K562 (cell line): ENCODE data around the gene NEK3. TPM values are rescaled to one million over a fixed set of nuclear protein-coding genes. Genes with fewer than 3 reads are reported as not detected.
"Not testable (repeated sequence)": the region's sequence is repeated elsewhere in the genome, so short reads cannot be mapped to it uniquely, and the experiment has no call there.

Experiments
- ATAC-seq: fragments of 200-7000 bp; cut with Tn5 transposase; 3 replicates; pipeline ENCODE4 v1.9.1; 2020; ENCODE audit warnings: moderate library complexity
- BruUV-seq: library from RNA; stranded (reverse); fragments of 400-500 nt; replicated peaks from 2 replicates; lab custom pipeline; 2021; lab: Mats Ljungman, UMichigan
- CTCF ChIA-PET: fragments of 300-600 bp; formaldehyde crosslinking; extraction: SDS; loops from one replicate; lab custom pipeline; 2021; ENCODE audit warnings: low intra/inter-chr PET ratio; lab: Yijun Ruan, JAX
- POLR2A ChIA-PET: fragments of 300-600, 350-650 bp; sonication (Branson Sonifier 250); formaldehyde crosslinking; extraction: SDS; loops from one replicate; lab custom pipeline; 2021; ENCODE audit warnings: antibody characterized with exemption, inconsistent platforms; lab: Yijun Ruan, JAX
- DNase-seq, 4 experiments: peaks; one replicate each; pipeline versions ENCODE4 v3.0.0 to v3.0.0-alpha.2; 2011 to 2018; ENCODE audit warnings: low spot score in 3 of 4, mixed read lengths in 3 of 4; ENCODE audit errors: extremely low read depth in 1 of 4
- FAIRE-seq: peaks from 2 replicates; lab custom pipeline; 2011; peaks lifted over from hg19 to GRCh38; lab: Jason Lieb, UNC
- H2AFZ ChIP-seq: 2 replicates; pipeline ENCODE4 v1.6.0; 2011; ENCODE audit warnings: low read depth, low read length, control low read depth, inconsistent platforms
- H3K27ac ChIP-seq: fragments of 200-600 bp; 3 replicates; pipeline ENCODE4 v1.8.0; 2011; ENCODE audit warnings: low read depth, mild to moderate bottlenecking, control low read depth, inconsistent platforms, low read length, moderate library complexity, mixed read lengths; ENCODE audit errors: extremely low read depth
- H3K27me3 ChIP-seq, 2 experiments: fragments of 300-600 bp in 1 of 2; 2 replicates in 1 of 2; 3 replicates in 1 of 2; pipeline versions ENCODE4 v1.6.0 to v1.8.0; 2011; ENCODE audit warnings: inconsistent platforms in 2 of 2, low read length in 2 of 2, mild to moderate bottlenecking in 1 of 2, mixed read lengths in 1 of 2, moderate library complexity in 1 of 2; ENCODE audit not compliant: control insufficient read depth in 2 of 2, insufficient read depth in 2 of 2
- H3K36me3 ChIP-seq: fragments of 300-600 bp; 3 replicates; pipeline ENCODE4 v1.8.0; 2011; ENCODE audit warnings: mild to moderate bottlenecking, low read length, inconsistent platforms; ENCODE audit not compliant: control insufficient read depth, insufficient read depth
- H3K4me1 ChIP-seq, 2 experiments: fragments of 200-600 bp in 1 of 2; replicated peaks in 1 of 2; 2 replicates in 1 of 2; 3 replicates in 1 of 2; pipeline versions ENCODE4 v1.5.1 to v1.8.0; 2011; ENCODE audit warnings: inconsistent platforms in 2 of 2, low read length in 2 of 2, mild to moderate bottlenecking in 1 of 2, mixed read lengths in 1 of 2, moderate library complexity in 1 of 2; ENCODE audit not compliant: control insufficient read depth in 2 of 2, insufficient read depth in 2 of 2
- H3K4me2 ChIP-seq: 2 replicates; pipeline ENCODE4 v1.6.1; 2011; ENCODE audit warnings: low read length, control low read depth, inconsistent platforms, mixed read lengths; ENCODE audit not compliant: insufficient read depth
- H3K4me3 ChIP-seq: fragments of 200-600 bp; sonication (generic), shearing (Covaris generic); 2 replicates; pipeline ENCODE4 v1.5.1; 2016; ENCODE audit warnings: control low read depth, inconsistent platforms
- H3K79me2 ChIP-seq: fragments of 200-600 bp; 3 replicates; pipeline ENCODE4 v1.8.0; 2011; ENCODE audit warnings: low read length, inconsistent platforms; ENCODE audit not compliant: control insufficient read depth, insufficient read depth
- H3K9ac ChIP-seq, 2 experiments: 2 replicates each; pipeline versions ENCODE4 v1.6.0 to v1.6.1; 2011; ENCODE audit warnings: low read depth in 2 of 2, low read length in 2 of 2, control low read depth in 1 of 2, inconsistent platforms in 1 of 2, mild to moderate bottlenecking in 1 of 2, mixed read lengths in 1 of 2; ENCODE audit not compliant: insufficient read depth in 1 of 2
- H3K9me1 ChIP-seq: one replicate; pipeline ENCODE4 v1.6.0; 2011; ENCODE audit warnings: inconsistent platforms, mild to moderate bottlenecking, low read length, moderate library complexity; ENCODE audit not compliant: control insufficient read depth, insufficient read depth
- H3K9me3 ChIP-seq: replicated peaks from 2 replicates; pipeline ENCODE4 v1.5.1; 2011; ENCODE audit warnings: low read depth, low read length, inconsistent platforms; ENCODE audit not compliant: control insufficient read depth, insufficient read depth
- H4K20me1 ChIP-seq: replicated peaks from 2 replicates; pipeline ENCODE4 v1.6.1; 2011; ENCODE audit warnings: low read length, inconsistent platforms, mixed read lengths; ENCODE audit not compliant: control insufficient read depth, insufficient read depth
- ILK ChIP-seq: fragments of 450-650 bp; IDR thresholded peaks from 2 replicates; pipeline ENCODE4 v1.6.1; 2016; ENCODE audit warnings: missing genetic modification characterization, low read depth, mild to moderate bottlenecking, missing compliant biosample characterization, moderate library complexity, borderline replicate concordance
- MEIS2 ChIP-seq: fragments of 450-650 bp; IDR thresholded peaks from 2 replicates; pipeline ENCODE4 v1.6.1; 2014; ENCODE audit warnings: mild to moderate bottlenecking; ENCODE audit not compliant: partially characterized antibody
- RB1 ChIP-seq: fragments of 450-650 bp; IDR thresholded peaks from 2 replicates; pipeline ENCODE4 v1.6.1; 2017; ENCODE audit warnings: low read depth, mild to moderate bottlenecking
- ZNF644 ChIP-seq: fragments of 200-800 bp; sonication (Bioruptor generic); IDR thresholded peaks from 2 replicates; pipeline ENCODE4 v1.6.1; 2016; ENCODE audit warnings: low read depth, missing genetic modification characterization, missing compliant biosample characterization
- WGBS: fragments of 100-300 bp; shearing (Covaris generic); methylation state at CpG from one replicate; pipeline ENCODE4 v1.1.6; 2016; ENCODE audit warnings: low coverage, mixed read lengths; ENCODE audit not compliant: insufficient coverage; ENCODE audit errors: missing lambda C conversion rate; 5-methylcytosine and 5-hydroxymethylcytosine counted together
- in situ Hi-C: fragments of 300-500 bp; cut with MboI; formaldehyde crosslinking; loops from 4 replicates; pipeline ENCODE4 v1.15.0; 2018; ENCODE audit warnings: inconsistent platforms, mixed read lengths
- intact Hi-C: fragments of 100-400 bp; cut with micrococcal nuclease; formaldehyde crosslinking; loops from 2 replicates; pipeline ENCODE4 v1.14.2; 2022
- polyA plus RNA-seq, 8 experiments: library from polyadenylated mRNA; depleted of rRNA in 4 of 8; stranded (reverse) in 5 of 8; unstranded in 3 of 8; fragments of >200 nt; fragmentation: Nextera tagmentation in 2 of 8; fragmentation: Illumina TruSeq in 1 of 8; extraction: Ambion mirVana in 2 of 8; extraction: Trizol in 1 of 8; gene quantifications; 2 replicates each; pipeline versions ENCODE4 v1.2.1 to v1.2.3, GENCODE V29; 2011 to 2014; ENCODE audit warnings: inconsistent platforms in 1 of 8, missing spikeins in 1 of 8
- total RNA-seq, 7 experiments: library from RNA; depleted of rRNA in 6 of 7; stranded (reverse); fragments of >200 nt in 6 of 7; fragmentation: Illumina TruSeq in 2 of 7; extraction: Trizol in 2 of 7; gene quantifications; 2 replicates each; pipeline versions ENCODE4 v1.2.1 to v1.2.3, GENCODE V29; 2011 to 2021; ENCODE audit warnings: low replicate concordance in 1 of 7
- TF ChIP-seq, protein P1 (sequence below): sonication (generic); formaldehyde crosslinking; IDR thresholded peaks from 2 replicates; pipeline ENCODE4 v1.8.1; 2023; ENCODE audit warnings: mild to moderate bottlenecking, missing genetic modification reagents
- TF ChIP-seq, protein P2 (sequence below): sonication (generic); formaldehyde crosslinking; IDR thresholded peaks from 2 replicates; pipeline ENCODE4 v1.9.0; 2022; ENCODE audit warnings: mild to moderate bottlenecking, missing genetic modification reagents
- TF ChIP-seq, protein P3 (sequence below), 3 experiments: fragments of 200-800 bp in 1 of 3; fragments of 250-450 bp in 1 of 3; fragments of 450-650 bp in 1 of 3; sonication (Bioruptor Pico) in 1 of 3; sonication (Bioruptor generic) in 1 of 3; formaldehyde crosslinking in 1 of 3; IDR thresholded peaks; 2 replicates each; pipeline versions ENCODE4 v1.6.1 to v1.8.0; 2016 to 2022; ENCODE audit warnings: mild to moderate bottlenecking in 2 of 3, missing genetic modification characterization in 2 of 3, missing compliant biosample characterization in 1 of 3, moderate library complexity in 1 of 3

The NEK3 gene
- total and polyA plus RNA-seq, 9 of the 15 experiments (the other 6 are each of a cell fraction or from before 2014, with no cell fraction given): 6.2 to 11.0 (median 9.3) TPM

DNA sequence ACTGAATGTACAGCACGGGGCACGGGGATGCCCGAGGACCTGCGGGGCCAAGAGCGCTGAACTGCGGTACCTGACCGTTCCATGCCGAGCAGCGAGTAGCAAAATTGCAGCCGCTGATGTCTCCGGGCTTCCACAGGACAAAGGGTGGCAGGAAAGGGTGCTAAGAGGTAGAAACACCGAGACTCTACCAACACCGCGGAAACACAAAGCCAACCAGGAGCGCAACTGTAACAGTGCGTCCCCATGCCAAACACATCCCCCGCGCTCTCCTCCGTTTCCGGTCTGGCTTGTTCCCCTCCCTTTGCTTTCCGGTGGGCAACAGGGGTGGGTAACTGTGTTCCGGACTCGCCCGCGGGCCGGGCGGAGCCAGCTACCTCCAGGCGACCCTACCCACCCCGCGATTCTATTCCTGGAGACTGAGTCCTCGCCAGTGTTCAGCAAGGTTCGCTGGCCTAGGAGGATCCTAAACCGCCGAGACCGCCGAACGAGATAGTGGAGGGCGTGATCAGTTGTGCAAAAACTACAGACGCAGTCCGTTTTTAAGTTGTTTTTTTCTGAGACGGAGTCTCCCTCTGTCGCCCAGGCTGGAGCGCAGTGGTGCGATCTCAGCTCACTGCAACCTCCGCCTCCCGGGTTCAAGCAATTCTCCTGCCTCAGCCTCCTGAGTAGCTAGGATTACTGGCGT is 34.9 kb upstream of the NEK3 start (continued):
- TF ChIP-seq, protein P1, sequence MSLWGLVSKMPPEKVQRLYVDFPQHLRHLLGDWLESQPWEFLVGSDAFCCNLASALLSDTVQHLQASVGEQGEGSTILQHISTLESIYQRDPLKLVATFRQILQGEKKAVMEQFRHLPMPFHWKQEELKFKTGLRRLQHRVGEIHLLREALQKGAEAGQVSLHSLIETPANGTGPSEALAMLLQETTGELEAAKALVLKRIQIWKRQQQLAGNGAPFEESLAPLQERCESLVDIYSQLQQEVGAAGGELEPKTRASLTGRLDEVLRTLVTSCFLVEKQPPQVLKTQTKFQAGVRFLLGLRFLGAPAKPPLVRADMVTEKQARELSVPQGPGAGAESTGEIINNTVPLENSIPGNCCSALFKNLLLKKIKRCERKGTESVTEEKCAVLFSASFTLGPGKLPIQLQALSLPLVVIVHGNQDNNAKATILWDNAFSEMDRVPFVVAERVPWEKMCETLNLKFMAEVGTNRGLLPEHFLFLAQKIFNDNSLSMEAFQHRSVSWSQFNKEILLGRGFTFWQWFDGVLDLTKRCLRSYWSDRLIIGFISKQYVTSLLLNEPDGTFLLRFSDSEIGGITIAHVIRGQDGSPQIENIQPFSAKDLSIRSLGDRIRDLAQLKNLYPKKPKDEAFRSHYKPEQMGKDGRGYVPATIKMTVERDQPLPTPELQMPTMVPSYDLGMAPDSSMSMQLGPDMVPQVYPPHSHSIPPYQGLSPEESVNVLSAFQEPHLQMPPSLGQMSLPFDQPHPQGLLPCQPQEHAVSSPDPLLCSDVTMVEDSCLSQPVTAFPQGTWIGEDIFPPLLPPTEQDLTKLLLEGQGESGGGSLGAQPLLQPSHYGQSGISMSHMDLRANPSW (CRISPR knock-in tag): no peak
- TF ChIP-seq, protein P2, sequence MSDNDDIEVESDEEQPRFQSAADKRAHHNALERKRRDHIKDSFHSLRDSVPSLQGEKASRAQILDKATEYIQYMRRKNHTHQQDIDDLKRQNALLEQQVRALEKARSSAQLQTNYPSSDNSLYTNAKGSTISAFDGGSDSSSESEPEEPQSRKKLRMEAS (CRISPR knock-in tag): peak; percentile 68
- peak; percentile 78; the same call in 1 of the 2 replicates for TF ChIP-seq RB1
- no peak for TF ChIP-seq ILK (tag)
- TF ChIP-seq ZNF644 (tag): no peak

DNA sequence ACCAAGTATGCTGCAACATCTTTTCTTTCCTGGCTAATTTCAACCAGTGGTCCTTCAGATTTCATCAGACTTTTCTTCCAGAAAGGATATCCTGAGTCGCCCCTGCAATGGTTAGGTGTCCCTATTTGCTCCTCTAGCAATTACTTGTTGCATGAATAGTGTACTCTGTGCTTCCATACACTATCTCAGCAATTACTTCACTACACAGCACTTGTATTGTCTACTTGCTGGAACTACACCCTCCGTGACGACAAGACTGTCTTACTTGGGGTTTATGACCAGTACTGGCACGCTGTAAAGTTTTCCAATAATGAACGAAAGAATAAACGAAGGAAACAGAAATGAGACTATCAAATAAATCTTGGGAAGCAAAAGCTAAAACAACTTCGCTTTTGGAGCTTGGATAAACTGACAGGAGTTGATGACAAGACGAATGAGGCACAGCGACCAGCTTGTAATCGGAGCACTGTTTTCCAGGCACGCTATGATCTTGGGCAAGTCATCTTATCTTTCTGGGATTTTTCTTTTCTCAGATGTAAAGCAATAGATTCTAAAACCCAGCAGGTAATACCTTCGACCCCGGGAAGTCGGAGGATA is 34.3 kb upstream of the NEK3 start:
- H4K20me1 ChIP-seq, CTCF ChIA-PET, H3K9me3 ChIP-seq, H3K4me1 ChIP-seq, H3K27me3 ChIP-seq, H3K9me1 ChIP-seq, H3K36me3 ChIP-seq, in situ Hi-C loops, intact Hi-C loops: not testable (repeated sequence)
- peak overlapping the region; percentile 88 for H3K4me2 ChIP-seq
- ATAC-seq (peak; percentile 66), FAIRE-seq (peak; percentile 55), DNase-seq (peak in 1 of 4 experiments; percentile 18)
- H3K4me3 ChIP-seq: peak overlapping the region; percentile 88
- 2% methylated on average over 13 of the region's 14 CpGs for WGBS
- peaks cover 27% of the 10 kb centered on the region for H3K79me2 ChIP-seq
- H3K9ac ChIP-seq: peak overlapping the region; percentile 77 to 94
- peak; percentile 2 for TF ChIP-seq MEIS2
- TF ChIP-seq, protein P3, sequence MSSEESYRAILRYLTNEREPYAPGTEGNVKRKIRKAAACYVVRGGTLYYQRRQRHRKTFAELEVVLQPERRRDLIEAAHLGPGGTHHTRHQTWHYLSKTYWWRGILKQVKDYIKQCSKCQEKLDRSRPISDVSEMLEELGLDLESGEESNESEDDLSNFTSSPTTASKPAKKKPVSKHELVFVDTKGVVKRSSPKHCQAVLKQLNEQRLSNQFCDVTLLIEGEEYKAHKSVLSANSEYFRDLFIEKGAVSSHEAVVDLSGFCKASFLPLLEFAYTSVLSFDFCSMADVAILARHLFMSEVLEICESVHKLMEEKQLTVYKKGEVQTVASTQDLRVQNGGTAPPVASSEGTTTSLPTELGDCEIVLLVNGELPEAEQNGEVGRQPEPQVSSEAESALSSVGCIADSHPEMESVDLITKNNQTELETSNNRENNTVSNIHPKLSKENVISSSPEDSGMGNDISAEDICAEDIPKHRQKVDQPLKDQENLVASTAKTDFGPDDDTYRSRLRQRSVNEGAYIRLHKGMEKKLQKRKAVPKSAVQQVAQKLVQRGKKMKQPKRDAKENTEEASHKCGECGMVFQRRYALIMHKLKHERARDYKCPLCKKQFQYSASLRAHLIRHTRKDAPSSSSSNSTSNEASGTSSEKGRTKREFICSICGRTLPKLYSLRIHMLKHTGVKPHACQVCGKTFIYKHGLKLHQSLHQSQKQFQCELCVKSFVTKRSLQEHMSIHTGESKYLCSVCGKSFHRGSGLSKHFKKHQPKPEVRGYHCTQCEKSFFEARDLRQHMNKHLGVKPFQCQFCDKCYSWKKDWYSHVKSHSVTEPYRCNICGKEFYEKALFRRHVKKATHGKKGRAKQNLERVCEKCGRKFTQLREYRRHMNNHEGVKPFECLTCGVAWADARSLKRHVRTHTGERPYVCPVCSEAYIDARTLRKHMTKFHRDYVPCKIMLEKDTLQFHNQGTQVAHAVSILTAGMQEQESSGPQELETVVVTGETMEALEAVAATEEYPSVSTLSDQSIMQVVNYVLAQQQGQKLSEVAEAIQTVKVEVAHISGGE (CRISPR knock-in tag; IDR thresholded peaks at IDR 0.05): 0 out of 6 replicates have a peak, but pooled peaks of 1 of the 3 experiments have one; percentile 94
- POLR2A ChIA-PET: interaction anchor here (0.6 kb wide), 2 partner anchors 598 to 985 kb away, joined by 3 read pairs; no protein-coding TSS in a partner anchor
- BruUV-seq: TSS peak; percentile 75
- peak overlapping the region; percentile 83 for H3K27ac ChIP-seq
- H2AFZ ChIP-seq: peak overlapping the region; percentile 99
